Tibial artery (tissue), 4 donors: ENCODE measurements around the gene ZNF513.

ENCODE experiments used
- DNase-seq, 2 donors: peaks; one replicate each; pipeline ENCODE4 v3.0.0-alpha.2; 2019
- H3K27ac ChIP-seq, 2 donors: fragments of 200-600 bp; sonication (generic) in 1 of 2; 1 replicate in 1 of 2; 2 replicates in 1 of 2; pipeline ENCODE4 v1.5.1; 2018 to 2019; ENCODE audit warnings: mild to moderate bottlenecking in 1 of 2
- H3K27me3 ChIP-seq, 2 donors: fragments of 200-600 bp; sonication (generic) in 1 of 2; one replicate each; pipeline versions ENCODE4 v1.5.1 to v1.6.0; 2016 to 2019
- H3K36me3 ChIP-seq, 3 donors: fragments of 200-600 bp; sonication (generic) in 2 of 3; one replicate each; pipeline ENCODE4 v1.5.1; 2016 to 2019; ENCODE audit warnings: mild to moderate bottlenecking in 2 of 3
- H3K4me1 ChIP-seq, 4 donors: fragments of 200-600 bp; sonication (generic) in 2 of 4; 1 replicate in 3 of 4; 2 replicates in 1 of 4; pipeline ENCODE4 v1.5.1; 2016 to 2019
- H3K4me3 ChIP-seq, 2 donors: fragments of 200-600 bp; sonication (generic) in 1 of 2; 1 replicate in 1 of 2; 2 replicates in 1 of 2; pipeline ENCODE4 v1.5.1; 2018 to 2019; ENCODE audit warnings: mild to moderate bottlenecking in 2 of 2
- H3K9me3 ChIP-seq, 3 donors: fragments of 200-600 bp; sonication (generic) in 1 of 3; one replicate each; pipeline ENCODE4 v1.5.1; 2016 to 2019
- intact Hi-C: fragments of 100-400 bp; cut with DNase I; formaldehyde crosslinking; loops from one replicate; pipeline ENCODE4 v1.15.0; 2023; ENCODE audit warnings: low total_unique reads
- TF ChIP-seq, protein P1 (sequence below), 2 experiments: fragments of 200-600 bp in 1 of 2; fragments of 450-650 bp in 1 of 2; IDR thresholded peaks; one replicate each; pipeline ENCODE4 v1.5.1; 2017 to 2019; ENCODE audit warnings: antibody characterized with exemption in 2 of 2, mild to moderate bottlenecking in 1 of 2, moderate library complexity in 1 of 2

The ZNF513 gene

DNA sequence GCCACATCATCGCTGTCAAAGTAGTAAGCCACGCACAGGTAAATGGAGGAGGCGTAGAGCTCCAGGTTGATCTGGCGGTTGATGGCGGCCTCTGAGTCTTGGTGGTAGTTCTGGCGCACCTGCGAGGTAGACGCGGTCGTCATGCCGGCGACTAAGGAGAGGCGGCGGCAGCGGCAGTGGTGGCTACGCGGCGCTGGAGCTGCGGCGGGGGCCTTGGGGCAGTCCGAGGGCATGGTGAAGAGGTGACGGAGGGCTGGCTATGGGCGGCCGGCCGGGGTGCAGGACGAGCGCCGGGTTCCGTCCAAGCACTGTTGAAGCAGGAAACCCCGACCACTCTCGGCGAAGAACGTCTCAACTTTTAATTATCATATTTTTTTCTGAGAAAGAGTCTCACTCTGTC lies 12.7 kb upstream of the ZNF513 start:
- Histone ChIP-seq H3K4me3 (no peak overlapping the region), H3K9me3 (no peaks in the 10 kb centered on the region), H3K4me1 (no peaks in the 10 kb centered on the region), H3K27ac (no peak overlapping the region), H3K36me3 (peaks cover 0 to 13% (median 0%) of the 10 kb centered on the region in 3 donors), H3K27me3 (no peaks in the 10 kb centered on the region)
- TF ChIP-seq, protein P1, sequence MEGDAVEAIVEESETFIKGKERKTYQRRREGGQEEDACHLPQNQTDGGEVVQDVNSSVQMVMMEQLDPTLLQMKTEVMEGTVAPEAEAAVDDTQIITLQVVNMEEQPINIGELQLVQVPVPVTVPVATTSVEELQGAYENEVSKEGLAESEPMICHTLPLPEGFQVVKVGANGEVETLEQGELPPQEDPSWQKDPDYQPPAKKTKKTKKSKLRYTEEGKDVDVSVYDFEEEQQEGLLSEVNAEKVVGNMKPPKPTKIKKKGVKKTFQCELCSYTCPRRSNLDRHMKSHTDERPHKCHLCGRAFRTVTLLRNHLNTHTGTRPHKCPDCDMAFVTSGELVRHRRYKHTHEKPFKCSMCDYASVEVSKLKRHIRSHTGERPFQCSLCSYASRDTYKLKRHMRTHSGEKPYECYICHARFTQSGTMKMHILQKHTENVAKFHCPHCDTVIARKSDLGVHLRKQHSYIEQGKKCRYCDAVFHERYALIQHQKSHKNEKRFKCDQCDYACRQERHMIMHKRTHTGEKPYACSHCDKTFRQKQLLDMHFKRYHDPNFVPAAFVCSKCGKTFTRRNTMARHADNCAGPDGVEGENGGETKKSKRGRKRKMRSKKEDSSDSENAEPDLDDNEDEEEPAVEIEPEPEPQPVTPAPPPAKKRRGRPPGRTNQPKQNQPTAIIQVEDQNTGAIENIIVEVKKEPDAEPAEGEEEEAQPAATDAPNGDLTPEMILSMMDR (IDR thresholded peaks at IDR 0.05): no peak
- intact Hi-C loops: no loop called here
- DNase-seq: no peak

- intact Hi-C loops: no loop called here
- Histone ChIP-seq H3K4me3 (no peak overlapping the region), H3K4me1 (no peaks in the 10 kb centered on the region), H3K27ac (no peak overlapping the region), H3K27me3 (no peaks in the 10 kb centered on the region), H3K36me3 (peaks cover 0 to 24% (median 6%) of the 10 kb centered on the region in 3 donors), H3K9me3 (no peaks in the 10 kb centered on the region)
- DNase-seq: no peak
- TF ChIP-seq, protein P1 (IDR thresholded peaks at IDR 0.05): no peak
Measured at GRCh38 chr2:27390822-27391679, 10.5 kb upstream of the ZNF513 start.

- peak overlapping the region in 1 of 2 donors; percentile 68 for H3K4me3 ChIP-seq
- intact Hi-C loops: loop anchor here (5.0 kb wide), 1 partner anchor 46 kb away; the partner anchor contains the start of gene NRBP1
- peak overlapping the region; percentile 83 to 89 for H3K27ac ChIP-seq
Measured at GRCh38 chr2:27381577-27382181, 1.1 kb upstream of the ZNF513 start.

DNA sequence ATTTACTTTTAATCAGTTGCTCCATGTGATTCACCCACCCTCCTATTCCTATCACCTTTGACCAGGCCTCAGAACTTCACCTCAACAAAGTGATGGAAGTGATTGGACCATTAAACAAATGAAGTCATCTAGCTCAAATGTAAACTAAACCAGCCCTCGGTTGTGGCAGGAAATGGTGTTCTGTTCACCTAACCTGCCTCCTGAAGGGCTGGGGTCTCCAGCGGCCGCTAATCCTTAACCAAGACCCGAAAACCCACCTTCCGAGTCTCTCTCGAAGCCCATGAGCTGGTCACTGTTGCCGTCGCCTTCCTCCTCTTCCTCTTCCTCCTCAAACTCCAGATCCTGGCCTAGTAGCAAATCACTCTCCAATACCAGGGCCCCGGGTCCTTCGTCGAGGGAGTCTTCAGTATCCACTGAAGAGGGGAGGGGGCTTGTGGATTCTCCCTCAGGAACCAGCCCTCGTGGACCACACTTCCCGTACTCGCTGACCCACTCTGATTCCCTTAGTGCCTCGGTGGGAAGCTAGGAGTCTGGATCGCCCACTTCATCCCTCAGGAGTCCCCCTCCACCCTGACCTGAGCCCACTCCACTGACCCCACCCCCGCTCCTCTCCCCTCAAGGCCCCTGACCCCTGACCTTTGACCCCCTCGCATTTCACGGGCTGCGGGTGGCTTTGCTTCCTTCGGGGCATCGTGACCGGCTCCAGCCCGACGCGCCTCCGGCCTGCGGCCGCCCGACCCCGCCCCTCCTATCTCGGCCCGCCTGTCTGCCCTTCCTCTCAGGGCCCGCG lies 503 bp downstream of the ZNF513 start:
- H3K4me1 ChIP-seq: peaks cover 0 to 28% (median 18%) of the 10 kb centered on the region in 4 donors
- DNase-seq: peak; percentile 79 to 88
- no peaks in the 10 kb centered on the region for H3K9me3 ChIP-seq
- peak overlapping the region; percentile 83 to 89 for H3K27ac ChIP-seq
- TF ChIP-seq, protein P1 (IDR thresholded peaks at IDR 0.05): no peak
- H3K36me3 ChIP-seq: peaks cover 26 to 70% (median 54%) of the 10 kb centered on the region in 3 donors
- H3K4me3 ChIP-seq: peak overlapping the region; percentile 67 to 68
- intact Hi-C loops: loop anchor here (5.0 kb wide), 1 partner anchor 47 kb away; the partner anchor contains the start of gene NRBP1
- no peaks in the 10 kb centered on the region for H3K27me3 ChIP-seq

More at GRCh38 chr2:27381577-27382181, 1.1 kb upstream of the ZNF513 start:
- no peaks in the 10 kb centered on the region for H3K9me3 ChIP-seq
- no peaks in the 10 kb centered on the region for H3K27me3 ChIP-seq
- H3K36me3 ChIP-seq: peaks cover 9 to 68% (median 51%) of the 10 kb centered on the region in 3 donors
- TF ChIP-seq, protein P1 (IDR thresholded peaks at IDR 0.05): no peak
- no peak for DNase-seq
- H3K4me1 ChIP-seq: peaks cover 0 to 28% (median 18%) of the 10 kb centered on the region in 4 donors

GRCh38 chr2:27379383-27379835 lies 1.1 kb downstream of the ZNF513 start:
- intact Hi-C loops: no loop called here
- no peak for DNase-seq
- no peaks in the 10 kb centered on the region for H3K27me3 ChIP-seq
- TF ChIP-seq, protein P1 (IDR thresholded peaks at IDR 0.05): no peak
- no peaks in the 10 kb centered on the region for H3K9me3 ChIP-seq
- H3K4me1 ChIP-seq: peaks cover 0 to 28% (median 18%) of the 10 kb centered on the region in 4 donors
- peaks cover 32 to 70% (median 54%) of the 10 kb centered on the region in 3 donors for H3K36me3 ChIP-seq
- peak overlapping the region; percentile 67 to 68 for H3K4me3 ChIP-seq
- peak overlapping the region; percentile 83 to 89 for H3K27ac ChIP-seq
